Skeletal muscle cell (primary cell): ENCODE results near the gene SLC4A2.
"Not testable (repeated sequence)": the region's sequence is repeated elsewhere in the genome, so short reads cannot be mapped to it uniquely, and the experiment has no call there.

ENCODE experiments used
- DNase-seq: peaks from one replicate; pipeline ENCODE4 v3.0.0-alpha.2; 2010; ENCODE audit warnings: low read depth
- H3K4me3 ChIP-seq: 2 replicates; pipeline ENCODE4 v1.5.1; 2011; ENCODE audit warnings: low read depth, mild to moderate bottlenecking, control low read depth, low read length, moderate library complexity

Gene SLC4A2

GRCh38 chr7:151039850-151040548 lies 19.4 kb upstream of the SLC4A2 start:
- no peak overlapping the region for H3K4me3 ChIP-seq
- DNase-seq: no peak

- no peak overlapping the region for H3K4me3 ChIP-seq
- DNase-seq: no peak
Measured at GRCh38 chr7:151040616-151041375, 18.6 kb upstream of the SLC4A2 start.

GRCh38 chr7:151043449-151043848 lies 15.9 kb upstream of the SLC4A2 start:
- H3K4me3 ChIP-seq, DNase-seq: not testable (repeated sequence)

DNA sequence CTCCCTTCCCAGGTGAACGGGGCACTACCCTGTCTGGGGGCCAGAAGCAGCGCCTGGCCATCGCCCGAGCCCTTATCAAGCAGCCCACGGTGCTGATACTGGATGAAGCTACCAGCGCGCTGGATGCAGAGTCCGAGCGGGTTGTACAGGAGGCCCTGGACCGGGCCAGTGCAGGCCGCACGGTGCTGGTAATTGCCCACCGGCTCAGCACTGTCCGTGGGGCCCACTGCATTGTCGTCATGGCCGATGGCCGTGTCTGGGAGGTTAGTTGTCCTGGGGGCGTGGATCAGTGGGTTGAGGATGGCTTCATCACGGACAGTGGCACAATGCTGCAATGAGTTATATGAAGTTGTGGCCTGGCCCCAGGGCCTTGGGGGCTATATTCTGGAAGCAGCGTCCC lies 15.4 kb upstream of the SLC4A2 start:
- H3K4me3 ChIP-seq: no peak overlapping the region
- no peak for DNase-seq

- H3K4me3 ChIP-seq: no peak overlapping the region
- DNase-seq: no peak
Measured at GRCh38 chr7:151045262-151045661, 14.1 kb upstream of the SLC4A2 start.

GRCh38 chr7:151045967-151046366 lies 13.4 kb upstream of the SLC4A2 start:
- DNase-seq: no peak

DNA sequence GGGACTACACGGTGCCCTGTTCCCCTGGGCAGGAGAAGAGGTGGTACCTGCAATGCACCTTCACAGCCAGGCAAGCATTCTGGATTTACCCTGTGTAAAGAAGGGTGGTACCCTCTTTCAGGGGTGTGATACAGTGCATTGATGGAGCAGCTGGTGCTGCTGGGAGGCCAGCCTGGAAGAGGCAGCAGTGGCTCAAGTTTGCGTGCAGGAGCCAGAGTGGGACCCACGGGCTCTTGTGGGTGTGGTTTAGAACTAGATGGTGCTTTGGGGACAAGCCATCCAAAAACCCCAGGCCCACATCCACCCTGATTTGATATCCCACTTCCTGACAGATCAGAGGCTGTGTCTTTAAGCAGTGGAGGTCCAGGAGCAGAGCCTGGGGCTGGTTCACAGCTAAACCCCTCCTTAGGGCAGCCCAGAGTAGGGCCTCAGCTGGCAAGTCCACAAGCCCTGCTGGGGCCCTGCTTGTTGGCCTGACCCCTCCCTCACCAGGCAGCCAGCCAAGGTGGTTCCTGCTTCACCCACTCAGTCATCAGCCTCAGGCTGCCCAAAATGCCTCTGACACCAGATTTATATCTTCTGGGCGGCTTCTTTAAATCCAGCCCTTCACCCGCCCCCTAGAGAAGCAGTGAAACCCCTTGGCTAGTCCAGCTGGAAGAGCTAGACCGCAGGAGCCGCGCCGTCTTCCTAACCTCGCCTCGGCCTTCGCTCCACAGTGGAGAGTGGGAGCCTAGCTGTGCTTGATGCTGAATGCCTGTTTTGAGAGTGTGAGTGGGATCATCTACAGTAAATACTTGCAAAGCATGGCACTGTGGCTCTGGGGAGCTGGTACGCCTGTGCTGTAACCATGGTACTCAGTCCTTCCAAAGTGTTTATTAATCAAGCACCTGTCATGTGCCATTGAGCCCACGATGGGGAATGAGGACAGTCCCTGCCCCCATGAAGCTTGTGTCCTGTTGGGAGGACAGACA lies 12.5 kb upstream of the SLC4A2 start:
- no peak overlapping the region for H3K4me3 ChIP-seq
- DNase-seq: peak; percentile 49

More at GRCh38 chr7:151045967-151046366, 13.4 kb upstream of the SLC4A2 start:
- H3K4me3 ChIP-seq: no peak overlapping the region

DNA sequence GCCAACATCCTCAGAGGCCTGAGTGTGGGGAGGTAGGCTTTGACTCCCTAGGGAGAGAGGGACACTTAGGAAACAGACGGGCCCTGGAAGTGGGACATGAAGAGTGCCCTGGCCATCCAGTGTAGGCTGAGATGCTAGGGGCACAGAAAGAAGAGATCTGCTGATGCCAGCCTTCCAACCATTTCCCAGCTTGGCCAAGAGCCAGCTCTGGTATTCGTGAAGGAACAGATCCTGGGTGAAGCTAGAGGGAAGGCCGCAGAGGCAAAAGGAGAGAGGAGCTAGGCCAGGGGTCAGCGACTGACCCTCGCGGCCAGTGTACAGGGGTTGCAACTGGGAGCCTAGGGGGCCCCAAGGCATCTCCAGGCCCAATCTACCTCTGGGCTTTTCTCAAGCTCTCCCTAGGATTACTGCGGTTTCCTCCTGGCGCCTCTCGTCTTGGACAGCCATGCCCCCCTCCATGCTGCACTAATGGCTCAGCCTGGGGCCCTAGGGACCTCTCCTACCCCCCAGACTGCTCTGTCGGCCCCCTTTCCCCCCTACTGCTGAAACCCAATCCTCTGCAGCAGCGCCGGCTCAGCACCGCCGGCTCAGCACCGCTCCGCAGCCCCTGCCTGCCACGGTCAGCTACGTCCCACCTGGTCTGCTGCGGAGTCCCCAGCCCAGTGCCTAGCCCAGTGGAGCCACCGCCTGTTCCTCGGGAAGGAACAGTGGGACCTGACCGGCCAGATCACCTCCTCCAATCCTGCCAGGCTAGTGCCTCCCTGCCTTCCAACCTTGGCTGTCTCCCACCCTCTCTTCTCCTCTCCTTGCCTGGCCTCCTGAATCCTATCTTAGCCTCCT lies 11.2 kb upstream of the SLC4A2 start, which contains the start of gene ASIC3:
ASIC3 (plus strand) TSS at position 556 of the 840 bp plus-strand sequence. CDS start 355 bp downstream, outside the sequence.
- H3K4me3 ChIP-seq: no peak within 1 kb of the TSS
- DNase-seq: no peak

- DNase-seq: no peak
- H3K4me3 ChIP-seq: no peak overlapping the region
Measured at GRCh38 chr7:151048911-151049463, 10.4 kb upstream of the SLC4A2 start.

DNA sequence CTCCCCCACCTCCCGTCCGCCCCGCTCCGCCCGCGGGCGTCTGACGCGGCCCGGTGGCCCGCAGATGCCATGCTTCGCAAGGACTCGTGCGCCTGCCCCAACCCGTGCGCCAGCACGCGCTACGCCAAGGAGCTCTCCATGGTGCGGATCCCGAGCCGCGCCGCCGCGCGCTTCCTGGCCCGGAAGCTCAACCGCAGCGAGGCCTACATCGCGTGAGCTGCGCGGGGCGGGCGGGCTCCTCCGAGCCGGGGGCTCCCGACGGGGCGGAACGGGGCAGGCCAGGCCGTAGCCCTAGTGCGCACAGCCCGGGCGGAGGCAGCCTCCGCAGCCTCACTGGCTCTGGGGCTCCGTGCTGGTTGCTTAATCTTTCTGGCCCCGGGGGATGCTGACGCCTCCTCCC lies 8.3 kb upstream of the SLC4A2 start:
- peak overlapping the region; percentile 22 for H3K4me3 ChIP-seq
- no peak for DNase-seq

DNA sequence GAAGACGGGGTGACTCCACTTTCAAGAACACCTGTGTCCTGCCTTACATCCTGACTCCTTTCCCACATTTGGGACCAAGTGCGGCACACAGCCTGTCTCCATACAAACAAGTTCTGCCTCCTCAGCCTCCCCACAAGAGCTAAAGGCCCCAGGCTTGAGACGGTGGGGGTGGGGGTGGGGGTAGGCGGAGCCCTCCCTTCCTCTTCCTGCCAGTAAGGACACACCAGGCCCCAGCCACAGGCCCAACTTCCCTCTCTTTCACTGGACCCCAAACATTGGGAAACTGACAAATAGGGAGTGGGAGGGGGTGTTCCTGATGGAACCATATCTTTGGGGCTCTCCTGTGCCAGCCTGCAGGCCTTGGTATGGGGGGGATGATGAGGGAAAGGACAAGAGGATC lies 6.3 kb upstream of the SLC4A2 start:
- DNase-seq: no peak
- no peak overlapping the region for H3K4me3 ChIP-seq

DNA sequence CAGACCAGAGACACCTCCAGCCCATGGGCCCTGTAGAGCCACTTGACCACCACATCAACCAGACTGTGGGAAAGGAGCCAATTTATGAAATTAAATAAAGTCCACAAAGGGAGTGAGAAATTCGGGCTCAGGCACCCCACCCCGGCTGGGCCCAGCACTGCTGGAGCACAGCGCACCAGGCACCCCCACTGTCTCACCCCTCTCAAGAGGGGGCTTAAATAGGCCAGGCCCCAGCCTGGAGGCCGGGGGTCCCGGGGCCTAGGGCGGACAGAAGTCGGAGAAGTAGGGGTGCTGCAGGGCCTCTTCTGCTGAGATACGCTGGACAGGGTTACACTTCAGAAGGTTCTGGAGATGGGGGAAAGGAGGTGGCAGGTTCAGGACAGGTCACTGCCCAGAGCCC lies 5.6 kb upstream of the SLC4A2 start:
- no peak overlapping the region for H3K4me3 ChIP-seq
- DNase-seq: no peak

DNA sequence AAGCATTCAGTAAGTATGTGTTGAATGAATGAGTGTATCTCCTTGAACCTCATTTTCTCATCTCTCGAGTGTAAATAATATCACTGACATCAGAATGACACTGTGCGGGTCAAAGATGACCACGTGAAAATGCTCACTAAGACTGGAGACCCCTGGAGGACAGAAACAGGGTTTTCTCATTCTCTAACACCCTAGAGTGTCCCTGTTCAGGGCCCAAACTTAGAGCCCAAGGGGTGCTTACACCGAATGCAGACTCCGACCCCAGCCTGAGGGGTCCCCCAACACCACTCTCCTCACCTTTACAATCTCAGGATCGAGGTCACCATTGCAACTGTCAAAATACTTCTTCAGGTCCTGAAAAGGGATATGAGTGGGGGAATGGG lies 3.1 kb upstream of the SLC4A2 start:
- no peak for DNase-seq
- no peak overlapping the region for H3K4me3 ChIP-seq

DNA sequence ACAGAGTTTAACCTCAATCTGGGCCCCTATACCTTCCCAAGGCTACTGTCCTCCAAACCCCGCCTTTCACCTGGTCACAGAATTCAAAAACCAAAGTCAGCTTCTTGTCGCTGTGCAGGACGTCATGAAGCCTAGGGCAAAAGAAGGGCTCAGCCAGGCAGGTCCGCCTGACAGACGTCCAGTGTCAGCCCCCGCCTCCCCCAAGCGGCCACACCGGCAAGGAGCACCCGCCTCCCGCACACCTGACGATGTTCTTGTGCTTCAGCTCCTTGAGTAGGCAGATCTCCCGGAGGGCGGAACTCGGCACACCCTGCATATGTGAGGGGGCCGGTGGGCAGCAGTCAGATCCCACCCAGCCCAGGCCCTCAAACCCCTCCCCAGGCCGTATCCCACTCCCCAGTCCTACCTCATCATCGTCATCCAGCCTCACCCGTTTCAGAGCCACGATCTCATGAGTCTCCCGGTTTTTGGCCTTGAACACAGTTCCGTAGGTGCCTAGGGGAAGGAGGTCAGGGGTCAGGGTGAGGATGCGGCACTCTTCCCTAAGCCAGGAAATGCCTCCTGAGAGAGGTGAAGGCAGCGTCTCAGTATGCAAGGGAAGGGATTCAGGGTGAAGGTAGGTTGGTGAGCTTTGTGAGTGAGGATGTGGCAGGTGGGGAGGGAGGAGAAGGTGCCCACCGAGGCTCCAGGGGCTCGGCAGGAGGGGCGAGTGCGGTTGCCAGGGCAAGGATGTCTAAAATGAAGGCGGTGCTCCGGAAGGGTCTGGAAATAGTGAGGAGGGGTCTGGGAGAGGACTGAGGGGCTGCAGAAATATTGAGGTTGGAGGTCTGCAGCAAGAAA lies 2.5 kb upstream of the SLC4A2 start:
- no peak for DNase-seq
- H3K4me3 ChIP-seq: peak overlapping the region; percentile 84

GRCh38 chr7:151057506-151057988 lies 1.8 kb upstream of the SLC4A2 start, which contains the start of gene CDK5:
Gene CDK5, minus strand, starts transcription at chr7:151057897. Its CDS starts 49 bp downstream, at chr7:151057848.
- no peak for DNase-seq
- H3K4me3 ChIP-seq: peak within 1 kb of the TSS; percentile 84

- H3K4me3 ChIP-seq: peak overlapping the region; percentile 84
- peak; percentile 98 for DNase-seq
Measured at GRCh38 chr7:151057989-151058780, 1.2 kb upstream of the SLC4A2 start.
